Limb (tissue), 2 donors: ENCODE data around the gene FBXL20.
A peak's percentile ranks its signal among the peaks of the same experiment; 100 is the strongest.
"Not testable (repeated sequence)": the region's sequence is repeated elsewhere in the genome, so short reads cannot be mapped to it uniquely, and the experiment has no call there.

Source experiments
- DNase-seq, 2 donors: peaks; one replicate each; pipeline ENCODE4 v3.0.0-alpha.2; 2016; ENCODE audit errors: extremely low spot score in 2 of 2

FBXL20 gene

GRCh38 chr17:39401412-39402243 lies at the start of gene FBXL20:
Gene FBXL20 (minus strand): TSS chr17:39401626. CDS start chr17:39401402, 224 bp downstream.
- DNase-seq = peak; percentile 83 to 98

GRCh38 chr17:39450847-39451581 lies 49.6 kb upstream of the FBXL20 start, which contains the start of gene MED1:
Gene MED1 (minus strand): TSS chr17:39451263. CDS start chr17:39451062, 201 bp downstream.
- peak; percentile 94 to 97 for DNase-seq

GRCh38 chr17:39450051-39450450 lies 48.6 kb upstream of the FBXL20 start:
- DNase-seq = no peak

GRCh38 chr17:39447561-39447960 lies 46.1 kb upstream of the FBXL20 start:
- no peak for DNase-seq

- DNase-seq = no peak
These were observed 41.9 kb upstream of the FBXL20 start for GRCh38 chr17:39443326-39443725.

GRCh38 chr17:39439868-39440267 lies 38.4 kb upstream of the FBXL20 start:
- not testable (repeated sequence) for DNase-seq

- DNase-seq = no peak
These were observed 28.2 kb upstream of the FBXL20 start for GRCh38 chr17:39429600-39429999.

GRCh38 chr17:39416141-39416540 lies 14.7 kb upstream of the FBXL20 start:
- no peak for DNase-seq

GRCh38 chr17:39410279-39410678 lies 8.9 kb upstream of the FBXL20 start:
- no peak for DNase-seq

- no peak for DNase-seq
These were observed 6.9 kb upstream of the FBXL20 start for GRCh38 chr17:39408360-39408759.

GRCh38 chr17:39406951-39407350 lies 5.5 kb upstream of the FBXL20 start:
- DNase-seq = no peak

GRCh38 chr17:39405436-39405835 lies 4.0 kb upstream of the FBXL20 start:
- DNase-seq = no peak

GRCh38 chr17:39404542-39405378 lies 3.3 kb upstream of the FBXL20 start:
- no peak for DNase-seq

GRCh38 chr17:39402890-39403605 lies 1.6 kb upstream of the FBXL20 start:
- no peak for DNase-seq

- peak; percentile 92 to 94 for DNase-seq
These were observed 941 bp upstream of the FBXL20 start for GRCh38 chr17:39402244-39402889.

GRCh38 chr17:39400547-39401411 lies 647 bp downstream of the FBXL20 start:
- DNase-seq = no peak

GRCh38 chr17:39399791-39400190 lies 1.6 kb downstream of the FBXL20 start:
- DNase-seq = no peak

- no peak for DNase-seq
These were observed 7.7 kb downstream of the FBXL20 start for GRCh38 chr17:39393736-39394135.

GRCh38 chr17:39391448-39391847 lies 10.0 kb downstream of the FBXL20 start:
- DNase-seq = no peak
